Nephron (organoid): ENCODE data around the gene LY9.
A peak's percentile ranks its signal among the peaks of the same experiment; 100 is the strongest.

Experiments used
- H3K27ac Mint-ChIP-seq, 3 experiments: 2 replicates each; pipeline ENCODE4 v1.8.0; 2020; ENCODE audit warnings: mixed read lengths in 3 of 3, mild to moderate bottlenecking in 2 of 3, moderate library complexity in 1 of 3
- H3K27me3 Mint-ChIP-seq: 2 replicates; pipeline ENCODE4 v1.8.0; 2021; ENCODE audit warnings: low read depth, mild to moderate bottlenecking, moderate library complexity, mixed read lengths
- H3K36me3 Mint-ChIP-seq: 2 replicates; pipeline ENCODE4 v1.8.0; 2020; ENCODE audit warnings: low read depth, mixed read lengths
- H3K4me1 Mint-ChIP-seq: 2 replicates; pipeline ENCODE4 v1.8.0; 2020; ENCODE audit warnings: mixed read lengths
- H3K4me3 Mint-ChIP-seq, 3 experiments: 2 replicates each; pipeline ENCODE4 v1.8.0; 2020; ENCODE audit warnings: mild to moderate bottlenecking in 3 of 3, mixed read lengths in 3 of 3, moderate library complexity in 2 of 3
- H3K9me3 Mint-ChIP-seq: 2 replicates; pipeline ENCODE4 v1.8.0; 2020; ENCODE audit warnings: mixed read lengths
- TF ChIP-seq, protein P1 (sequence below), 3 experiments: fragments of 200-600 bp; sonication (generic); IDR thresholded peaks; one replicate each; pipeline ENCODE4 v1.5.0; 2021; ENCODE audit warnings: antibody characterized with exemption in 3 of 3; ENCODE audit not compliant: unreplicated experiment in 3 of 3

Gene LY9

DNA sequence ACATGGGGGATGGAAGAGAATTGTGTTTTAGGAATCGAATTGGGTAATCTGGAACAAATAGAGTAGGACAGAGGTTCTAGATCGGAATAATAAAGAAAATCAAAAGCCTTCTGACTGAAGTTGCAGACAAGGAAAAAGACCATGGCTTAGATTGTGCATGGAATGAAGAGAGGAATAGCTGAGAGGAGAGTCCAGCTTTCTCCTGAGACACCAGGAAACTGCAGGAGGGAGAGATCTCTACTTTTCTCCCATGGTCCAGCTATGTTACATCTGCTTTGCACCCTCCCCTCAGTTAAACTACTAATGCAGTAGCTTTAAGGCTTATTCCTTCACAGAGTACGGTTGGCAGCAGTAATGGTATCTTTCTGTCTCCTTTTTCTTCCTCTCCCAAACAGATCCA lies 43.6 kb upstream of the LY9 start:
- H3K4me3 Mint-ChIP-seq = no peak overlapping the region
- no peaks in the 10 kb centered on the region for H3K9me3 Mint-ChIP-seq
- H3K27ac Mint-ChIP-seq = peak overlapping the region; percentile 24 to 83 (median 64)
- peaks cover 11% of the 10 kb centered on the region for H3K27me3 Mint-ChIP-seq
- H3K36me3 Mint-ChIP-seq = no peaks in the 10 kb centered on the region
- TF ChIP-seq, protein P1, sequence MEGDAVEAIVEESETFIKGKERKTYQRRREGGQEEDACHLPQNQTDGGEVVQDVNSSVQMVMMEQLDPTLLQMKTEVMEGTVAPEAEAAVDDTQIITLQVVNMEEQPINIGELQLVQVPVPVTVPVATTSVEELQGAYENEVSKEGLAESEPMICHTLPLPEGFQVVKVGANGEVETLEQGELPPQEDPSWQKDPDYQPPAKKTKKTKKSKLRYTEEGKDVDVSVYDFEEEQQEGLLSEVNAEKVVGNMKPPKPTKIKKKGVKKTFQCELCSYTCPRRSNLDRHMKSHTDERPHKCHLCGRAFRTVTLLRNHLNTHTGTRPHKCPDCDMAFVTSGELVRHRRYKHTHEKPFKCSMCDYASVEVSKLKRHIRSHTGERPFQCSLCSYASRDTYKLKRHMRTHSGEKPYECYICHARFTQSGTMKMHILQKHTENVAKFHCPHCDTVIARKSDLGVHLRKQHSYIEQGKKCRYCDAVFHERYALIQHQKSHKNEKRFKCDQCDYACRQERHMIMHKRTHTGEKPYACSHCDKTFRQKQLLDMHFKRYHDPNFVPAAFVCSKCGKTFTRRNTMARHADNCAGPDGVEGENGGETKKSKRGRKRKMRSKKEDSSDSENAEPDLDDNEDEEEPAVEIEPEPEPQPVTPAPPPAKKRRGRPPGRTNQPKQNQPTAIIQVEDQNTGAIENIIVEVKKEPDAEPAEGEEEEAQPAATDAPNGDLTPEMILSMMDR (IDR thresholded peaks at IDR 0.05; ENCODE audit: unreplicated experiment in 3 of 3) = no peak
- H3K4me1 Mint-ChIP-seq = peaks cover 10% of the 10 kb centered on the region

DNA sequence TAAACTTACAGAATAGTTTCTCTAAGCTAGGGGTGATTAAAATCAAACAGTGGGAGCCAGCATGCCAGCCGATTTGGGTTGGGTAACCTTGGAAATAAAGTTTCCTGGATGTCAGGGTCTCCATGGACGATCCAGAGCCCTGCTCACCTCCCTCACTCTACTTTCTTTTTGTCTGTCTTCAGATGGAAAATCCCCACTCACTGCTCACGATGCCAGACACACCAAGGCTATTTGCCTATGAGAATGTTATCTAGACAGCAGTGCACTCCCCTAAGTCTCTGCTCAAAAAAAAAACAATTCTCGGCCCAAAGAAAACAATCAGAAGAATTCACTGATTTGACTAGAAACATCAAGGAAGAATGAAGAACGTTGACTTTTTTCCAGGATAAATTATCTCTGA lies 43.0 kb upstream of the LY9 start:
- TF ChIP-seq, protein P1 (IDR thresholded peaks at IDR 0.05; ENCODE audit: unreplicated experiment in 3 of 3) = no peak
- Mint-ChIP-seq H3K27ac (peak overlapping the region; percentile 24 to 83 (median 64)), H3K27me3 (peaks cover 9% of the 10 kb centered on the region), H3K9me3 (no peaks in the 10 kb centered on the region), H3K4me3 (no peak overlapping the region), H3K36me3 (no peaks in the 10 kb centered on the region), H3K4me1 (peaks cover 10% of the 10 kb centered on the region)

DNA sequence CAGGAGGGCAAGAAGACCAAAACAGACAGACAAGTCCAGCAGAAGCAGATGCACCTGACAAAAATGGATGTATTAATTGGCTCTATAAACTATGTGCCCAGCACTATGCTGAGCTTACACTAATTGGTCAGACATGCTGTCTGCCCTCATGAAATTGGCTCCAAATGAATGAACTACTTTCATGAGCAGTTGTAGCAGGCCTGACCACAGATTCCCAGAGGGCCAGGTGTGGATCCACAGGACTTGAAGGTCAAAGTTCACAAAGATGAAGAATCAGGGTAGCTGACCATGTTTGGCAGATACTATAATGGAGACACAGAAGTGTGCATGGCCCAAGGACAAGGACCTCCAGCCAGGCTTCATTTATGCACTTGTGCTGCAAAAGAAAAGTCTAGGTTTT lies 42.4 kb upstream of the LY9 start:
- H3K9me3 Mint-ChIP-seq = no peaks in the 10 kb centered on the region
- H3K4me1 Mint-ChIP-seq = peaks cover 10% of the 10 kb centered on the region
- no peak overlapping the region for H3K4me3 Mint-ChIP-seq
- no peak overlapping the region for H3K27ac Mint-ChIP-seq
- TF ChIP-seq, protein P1 (IDR thresholded peaks at IDR 0.05; ENCODE audit: unreplicated experiment in 3 of 3) = no peak
- peaks cover 8% of the 10 kb centered on the region for H3K27me3 Mint-ChIP-seq
- no peaks in the 10 kb centered on the region for H3K36me3 Mint-ChIP-seq

DNA sequence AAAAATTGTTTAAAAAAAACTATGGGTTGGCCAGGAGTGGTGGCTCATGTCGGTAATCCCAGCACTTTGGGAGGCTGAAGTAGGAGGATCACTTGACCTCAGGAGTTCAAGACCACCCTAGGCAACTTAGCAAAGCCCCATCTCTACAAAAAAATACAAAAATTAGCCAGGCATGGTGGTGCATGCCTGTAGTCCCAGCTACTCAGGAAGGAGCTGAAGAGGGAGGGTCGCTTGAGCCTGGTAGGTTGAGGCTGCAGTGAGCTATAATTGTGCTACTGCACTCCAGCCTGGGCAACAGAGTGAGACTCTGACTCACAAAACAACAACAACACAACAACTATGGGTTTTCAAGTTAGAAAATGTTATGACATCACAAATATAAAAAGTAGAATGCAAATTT lies 40.5 kb upstream of the LY9 start:
- Mint-ChIP-seq H3K27ac (no peak overlapping the region), H3K4me3 (no peak overlapping the region), H3K36me3 (no peaks in the 10 kb centered on the region), H3K27me3 (peaks cover 5% of the 10 kb centered on the region), H3K4me1 (peaks cover 10% of the 10 kb centered on the region), H3K9me3 (no peaks in the 10 kb centered on the region)
- TF ChIP-seq, protein P1 (IDR thresholded peaks at IDR 0.05; ENCODE audit: unreplicated experiment in 3 of 3) = no peak

DNA sequence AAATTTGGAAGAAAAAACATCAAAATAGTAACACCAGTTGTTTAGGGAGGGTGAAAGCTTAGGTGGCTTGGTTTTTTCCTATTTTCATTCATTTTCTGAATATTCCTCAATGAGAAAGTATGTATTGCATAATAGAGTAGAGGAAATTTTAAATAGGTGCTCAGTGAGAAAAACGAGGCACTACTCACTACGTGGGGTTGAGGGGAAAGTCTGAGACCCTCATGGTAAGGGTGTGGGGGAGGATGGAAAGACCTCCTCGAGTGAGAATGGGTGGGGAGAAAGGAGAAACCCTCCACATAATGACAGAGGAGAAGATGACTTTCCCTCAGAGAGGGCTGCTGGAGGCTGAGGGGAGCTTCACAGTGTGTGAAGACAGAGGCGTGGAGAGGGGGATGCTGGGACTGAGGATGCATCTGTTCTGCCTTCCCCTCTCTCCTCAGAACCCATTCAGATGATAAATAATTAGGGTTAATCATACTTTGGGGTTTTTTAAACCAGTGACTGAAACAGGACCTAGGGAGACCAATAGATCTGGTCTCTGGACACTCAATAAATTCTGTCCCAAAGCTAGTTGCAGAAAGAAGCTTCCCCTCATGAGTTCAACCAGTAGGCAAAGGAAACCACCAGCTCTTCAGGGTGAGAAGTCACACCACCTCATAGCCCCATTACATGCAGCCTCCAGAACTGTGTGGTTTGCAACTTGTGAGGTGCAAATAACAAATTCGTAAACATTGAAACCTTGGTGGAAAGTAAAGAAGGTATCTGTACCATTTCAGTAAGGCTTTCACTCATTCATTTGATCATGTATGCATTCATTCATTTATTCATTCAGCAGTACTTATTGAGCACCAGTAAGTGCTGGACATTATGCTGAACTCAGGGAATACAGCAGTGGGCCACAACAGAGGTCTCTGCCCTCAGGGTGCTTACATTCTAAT lies 39.8 kb upstream of the LY9 start:
- Mint-ChIP-seq H3K27me3 (no peaks in the 10 kb centered on the region), H3K36me3 (no peaks in the 10 kb centered on the region), H3K27ac (no peak overlapping the region), H3K9me3 (no peaks in the 10 kb centered on the region), H3K4me3 (no peak overlapping the region), H3K4me1 (peaks cover 10% of the 10 kb centered on the region)
- TF ChIP-seq, protein P1 (IDR thresholded peaks at IDR 0.05; ENCODE audit: unreplicated experiment in 3 of 3) = no peak

DNA sequence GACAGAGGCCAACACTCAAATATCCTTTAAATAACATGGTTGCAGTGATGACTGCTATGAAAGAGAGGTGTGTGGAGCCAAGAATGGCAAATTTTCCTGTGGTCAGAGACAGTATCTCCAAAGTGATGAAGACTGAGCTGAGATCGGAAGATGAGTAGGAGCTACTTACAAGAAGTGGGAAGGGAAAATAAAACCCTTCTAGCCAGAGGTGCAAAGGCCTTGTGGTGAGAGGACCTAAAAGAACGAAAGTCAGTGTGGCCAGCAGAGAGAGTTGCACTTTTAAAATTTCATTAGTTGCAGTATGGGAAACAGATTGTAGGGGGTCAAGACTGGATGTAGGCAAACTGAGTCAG lies 39.1 kb upstream of the LY9 start:
- no peaks in the 10 kb centered on the region for H3K9me3 Mint-ChIP-seq
- no peaks in the 10 kb centered on the region for H3K27me3 Mint-ChIP-seq
- peaks cover 10% of the 10 kb centered on the region for H3K4me1 Mint-ChIP-seq
- H3K27ac Mint-ChIP-seq = no peak overlapping the region
- TF ChIP-seq, protein P1 (IDR thresholded peaks at IDR 0.05; ENCODE audit: unreplicated experiment in 3 of 3) = no peak
- H3K36me3 Mint-ChIP-seq = no peaks in the 10 kb centered on the region
- no peak overlapping the region for H3K4me3 Mint-ChIP-seq
